ENCODE results near the gene RXFP1.
A peak's percentile ranks its signal among the peaks of the same experiment; 100 is the strongest.

The RXFP1 gene

DNA sequence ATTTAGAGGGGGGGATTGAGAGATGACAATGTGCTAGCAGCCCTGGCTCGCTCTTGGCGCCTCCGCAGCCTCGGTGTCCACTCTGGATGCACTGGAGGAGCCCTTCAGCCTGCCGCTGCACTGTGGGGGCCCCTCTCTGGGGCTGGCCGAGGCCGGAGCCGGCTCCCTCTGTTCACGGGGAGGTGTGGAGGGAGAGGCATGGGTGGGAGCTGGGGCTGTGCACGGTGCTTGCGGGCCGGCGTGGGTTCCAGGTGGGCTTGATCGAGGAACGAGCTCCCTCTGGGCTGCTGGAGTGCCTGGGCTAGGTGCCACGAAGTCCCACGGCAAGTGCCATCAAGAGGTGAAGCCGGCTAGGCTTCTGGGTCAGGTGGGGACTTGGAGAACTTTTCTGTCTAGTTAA is 143.1 kb downstream of the RXFP1 start:
- no peak overlapping the region for H3K4me3 ChIP-seq (ENCODE audit: insufficient read depth, low read depth, low read length)
- H3K4me1 ChIP-seq (ENCODE audit: control insufficient read depth, insufficient read depth, low read length), result peaks cover 4% of the 10 kb centered on the region
- H3K36me3 ChIP-seq (ENCODE audit: control insufficient read depth, insufficient read depth, low read length), result no peaks in the 10 kb centered on the region
- H3K9me3 ChIP-seq (ENCODE audit: control insufficient read depth, low read length), result no peaks in the 10 kb centered on the region
- no peak overlapping the region for H3K27ac ChIP-seq (ENCODE audit: insufficient read depth, low read depth, low read length, poor library complexity, severe bottlenecking)
- 96 to 97% methylated on average over 18 of the region's 18 CpGs for WGBS, 2 experiments
- H3K27me3 ChIP-seq (ENCODE audit: control insufficient read depth, insufficient read depth, low read length, poor library complexity, severe bottlenecking), result no peaks in the 10 kb centered on the region

- no peaks in the 10 kb centered on the region for H3K27me3 ChIP-seq (ENCODE audit: control insufficient read depth, insufficient read depth, low read length, poor library complexity, severe bottlenecking)
- peaks cover 4% of the 10 kb centered on the region for H3K4me1 ChIP-seq (ENCODE audit: control insufficient read depth, insufficient read depth, low read length)
- H3K36me3 ChIP-seq (ENCODE audit: control insufficient read depth, insufficient read depth, low read length), result no peaks in the 10 kb centered on the region
- no peak overlapping the region for H3K27ac ChIP-seq (ENCODE audit: insufficient read depth, low read depth, low read length, poor library complexity, severe bottlenecking)
- no peaks in the 10 kb centered on the region for H3K9me3 ChIP-seq (ENCODE audit: control insufficient read depth, low read length)
- H3K4me3 ChIP-seq (ENCODE audit: insufficient read depth, low read depth, low read length), result no peak overlapping the region
- WGBS, 2 experiments, result 94 to 99% methylated on average over 2 of the region's 2 CpGs
Observed at GRCh38 chr4:158666892-158667291, 145.2 kb downstream of the RXFP1 start.

DNA sequence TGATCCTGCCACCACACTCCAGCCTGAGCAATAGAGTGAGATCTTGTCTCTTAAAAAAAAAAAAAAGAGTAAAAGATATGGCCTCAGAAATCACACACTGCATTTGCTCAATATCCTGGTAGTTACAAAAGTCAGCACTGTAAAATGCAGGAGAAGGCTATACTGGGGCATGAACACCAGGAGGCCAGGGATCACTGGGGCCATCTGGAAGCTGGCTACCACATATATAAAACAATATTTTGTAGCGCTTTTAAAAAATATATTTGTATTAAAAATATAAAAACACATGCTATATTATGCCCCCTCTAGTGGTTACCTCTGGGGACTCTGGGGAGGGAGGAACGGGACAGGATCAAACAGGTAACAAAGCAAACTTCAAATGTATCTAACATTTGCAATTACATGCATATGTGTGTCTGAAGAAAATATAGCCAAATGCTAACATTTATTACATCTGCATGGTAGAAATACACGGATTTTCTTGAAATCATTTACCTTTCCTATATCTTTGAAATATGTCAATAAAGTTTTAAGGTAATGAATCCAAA is 146.0 kb downstream of the RXFP1 start:
- Histone ChIP-seq H3K27ac (ENCODE audit: insufficient read depth, low read depth, low read length, poor library complexity, severe bottlenecking) (no peak overlapping the region), H3K27me3 (ENCODE audit: control insufficient read depth, insufficient read depth, low read length, poor library complexity, severe bottlenecking) (no peaks in the 10 kb centered on the region), H3K9me3 (ENCODE audit: control insufficient read depth, low read length) (no peaks in the 10 kb centered on the region), H3K36me3 (ENCODE audit: control insufficient read depth, insufficient read depth, low read length) (no peaks in the 10 kb centered on the region), H3K4me3 (ENCODE audit: insufficient read depth, low read depth, low read length) (no peak overlapping the region), H3K4me1 (ENCODE audit: control insufficient read depth, insufficient read depth, low read length) (peaks cover 4% of the 10 kb centered on the region)
- WGBS, 2 experiments, result 30% methylated on average over 2 of the region's 3 CpGs; no CpG with 5 or more reads in 1 of the 2 experiments

- no peak overlapping the region for H3K4me3 ChIP-seq (ENCODE audit: insufficient read depth, low read depth, low read length)
- H3K36me3 ChIP-seq (ENCODE audit: control insufficient read depth, insufficient read depth, low read length), result no peaks in the 10 kb centered on the region
- WGBS, 2 experiments, result 95 to 97% methylated on average over 7 of the region's 7 CpGs
- H3K4me1 ChIP-seq (ENCODE audit: control insufficient read depth, insufficient read depth, low read length), result peaks cover 4% of the 10 kb centered on the region
- H3K27me3 ChIP-seq (ENCODE audit: control insufficient read depth, insufficient read depth, low read length, poor library complexity, severe bottlenecking), result no peaks in the 10 kb centered on the region
- no peak overlapping the region for H3K27ac ChIP-seq (ENCODE audit: insufficient read depth, low read depth, low read length, poor library complexity, severe bottlenecking)
- H3K9me3 ChIP-seq (ENCODE audit: control insufficient read depth, low read length), result no peaks in the 10 kb centered on the region
Observed at GRCh38 chr4:158669310-158669709, 147.6 kb downstream of the RXFP1 start.

DNA sequence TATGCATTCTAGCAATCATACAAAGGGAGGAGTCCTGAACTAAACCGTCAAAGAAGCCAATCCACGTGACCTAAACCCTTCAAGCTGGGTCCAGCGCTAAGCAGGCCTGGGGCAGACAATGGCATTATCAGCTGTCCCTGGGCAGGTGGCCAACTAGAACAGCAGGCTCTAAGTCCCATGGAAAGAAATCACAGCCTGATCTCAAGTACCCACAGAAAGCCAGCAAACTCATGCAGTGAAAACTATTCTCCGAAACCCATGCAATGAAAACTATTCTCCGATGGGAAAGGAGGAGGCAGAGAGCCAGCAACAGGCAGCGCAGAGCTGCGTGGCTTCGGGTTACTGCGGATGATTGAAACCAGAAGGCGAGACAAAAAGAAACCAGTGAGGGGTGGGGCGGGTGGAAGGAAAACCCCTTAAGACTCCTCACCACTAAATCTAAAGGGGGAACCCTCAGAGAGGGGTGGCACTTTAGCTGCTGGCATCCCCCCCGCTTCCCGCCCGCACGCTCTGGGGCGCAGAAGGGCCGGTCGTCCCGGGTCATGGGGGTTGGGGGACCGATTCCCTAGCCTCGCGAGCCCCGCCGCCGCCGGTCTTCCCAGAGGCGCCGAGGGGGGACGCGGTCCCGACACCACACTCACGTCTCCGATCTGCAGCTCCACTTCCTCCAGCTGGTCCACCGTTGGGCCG is 149.4 kb downstream of the RXFP1 start:
- no peaks in the 10 kb centered on the region for H3K27me3 ChIP-seq (ENCODE audit: control insufficient read depth, insufficient read depth, low read length, poor library complexity, severe bottlenecking)
- WGBS, 2 experiments, result 0% methylated on average over 35 of the region's 35 CpGs
- peaks cover 4% of the 10 kb centered on the region for H3K4me1 ChIP-seq (ENCODE audit: control insufficient read depth, insufficient read depth, low read length)
- no peaks in the 10 kb centered on the region for H3K9me3 ChIP-seq (ENCODE audit: control insufficient read depth, low read length)
- peak overlapping the region; percentile 93 for H3K27ac ChIP-seq (ENCODE audit: insufficient read depth, low read depth, low read length, poor library complexity, severe bottlenecking)
- H3K36me3 ChIP-seq (ENCODE audit: control insufficient read depth, insufficient read depth, low read length), result no peaks in the 10 kb centered on the region
- peak overlapping the region; percentile 97 for H3K4me3 ChIP-seq (ENCODE audit: insufficient read depth, low read depth, low read length)

DNA sequence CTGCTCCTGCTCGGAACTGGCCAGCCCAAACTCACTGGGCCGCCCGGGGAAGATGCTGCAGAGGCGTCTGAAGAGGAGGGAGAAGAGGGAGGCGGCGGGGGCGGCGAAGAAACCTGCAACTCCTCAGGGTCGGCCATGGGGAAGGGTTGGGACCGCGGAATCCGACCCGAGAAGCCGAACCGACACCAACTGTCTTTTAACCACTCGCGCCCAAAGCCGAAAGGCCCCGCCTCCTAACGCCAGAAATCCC is 149.9 kb downstream of the RXFP1 start, which contains the start of gene C4orf46:
Gene C4orf46 (minus strand): TSS at position 223 of the 250 bp plus-strand sequence. CDS start 86 bp downstream, at position 137.
- H3K27ac ChIP-seq (ENCODE audit: insufficient read depth, low read depth, low read length, poor library complexity, severe bottlenecking), result peak within 1 kb of the TSS; percentile 93
- 0 to 1% methylated on average over 20 of the region's 20 CpGs for WGBS, 2 experiments
- H3K27me3 ChIP-seq (ENCODE audit: control insufficient read depth, insufficient read depth, low read length, poor library complexity, severe bottlenecking), result no peaks in the 10 kb centered on the region
- H3K4me3 ChIP-seq (ENCODE audit: insufficient read depth, low read depth, low read length), result peak within 1 kb of the TSS; percentile 97
- H3K36me3 ChIP-seq (ENCODE audit: control insufficient read depth, insufficient read depth, low read length), result no peaks in the 10 kb centered on the region
- no peaks in the 10 kb centered on the region for H3K9me3 ChIP-seq (ENCODE audit: control insufficient read depth, low read length)
- peaks cover 4% of the 10 kb centered on the region for H3K4me1 ChIP-seq (ENCODE audit: control insufficient read depth, insufficient read depth, low read length)

- Histone ChIP-seq H3K27ac (ENCODE audit: insufficient read depth, low read depth, low read length, poor library complexity, severe bottlenecking) (peak within 1 kb of the TSS; percentile 93), H3K27me3 (ENCODE audit: control insufficient read depth, insufficient read depth, low read length, poor library complexity, severe bottlenecking) (no peaks in the 10 kb centered on the region), H3K36me3 (ENCODE audit: control insufficient read depth, insufficient read depth, low read length) (no peaks in the 10 kb centered on the region), H3K4me3 (ENCODE audit: insufficient read depth, low read depth, low read length) (peak within 1 kb of the TSS; percentile 97), H3K4me1 (ENCODE audit: control insufficient read depth, insufficient read depth, low read length) (peaks cover 4% of the 10 kb centered on the region), H3K9me3 (ENCODE audit: control insufficient read depth, low read length) (no peaks in the 10 kb centered on the region)
- WGBS, 2 experiments, result 1% methylated on average over 60 of the region's 60 CpGs
Observed at GRCh38 chr4:158671915-158672806, 150.5 kb downstream of the RXFP1 start, which contains the start of gene ETFDH. ETFDH (plus strand) TSS chr4:158672296; CDS start chr4:158672457, 161 bp downstream.

DNA sequence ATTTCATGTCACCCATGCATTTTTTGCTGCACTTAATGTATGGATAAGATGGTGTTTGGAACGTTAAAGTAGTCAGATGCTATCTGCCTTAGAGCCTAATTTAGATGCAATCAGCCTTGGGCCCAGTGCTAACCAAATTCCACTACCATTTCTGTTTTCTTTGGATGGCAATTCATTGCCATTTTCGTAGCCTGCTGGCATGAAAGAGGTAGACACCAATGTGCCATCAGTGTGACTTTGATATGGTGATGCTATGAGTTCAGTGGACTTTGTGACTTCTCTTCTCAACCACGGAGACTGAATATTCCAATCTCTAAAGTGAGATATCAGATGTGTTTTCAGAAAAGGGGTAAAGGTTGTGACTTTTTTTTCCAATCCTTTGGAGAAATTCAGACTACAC is 152.0 kb downstream of the RXFP1 start:
- no peaks in the 10 kb centered on the region for H3K36me3 ChIP-seq (ENCODE audit: control insufficient read depth, insufficient read depth, low read length)

DNA sequence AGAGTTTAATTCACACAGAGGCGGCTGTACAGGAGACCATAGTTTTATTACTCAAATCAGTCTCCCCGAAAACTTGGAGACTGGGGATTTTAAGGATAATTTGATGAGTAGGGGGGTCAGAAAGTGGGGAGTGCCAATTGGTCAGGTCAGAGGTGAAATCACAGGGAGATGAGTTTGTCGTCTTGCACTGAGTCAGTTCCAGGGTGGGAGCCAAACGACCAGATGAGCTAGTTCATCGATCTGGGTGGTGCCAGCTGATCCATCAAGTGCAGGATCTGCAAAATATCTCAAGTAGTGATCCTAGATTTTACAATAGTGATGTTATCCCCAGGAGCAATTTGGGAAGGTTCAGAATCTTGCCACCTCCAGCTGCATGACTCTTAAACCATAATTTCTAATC is 154.4 kb downstream of the RXFP1 start:
- Histone ChIP-seq H3K27me3 (ENCODE audit: control insufficient read depth, insufficient read depth, low read length, poor library complexity, severe bottlenecking) (no peaks in the 10 kb centered on the region), H3K36me3 (ENCODE audit: control insufficient read depth, insufficient read depth, low read length) (no peaks in the 10 kb centered on the region), H3K9me3 (ENCODE audit: control insufficient read depth, low read length) (no peaks in the 10 kb centered on the region), H3K4me1 (ENCODE audit: control insufficient read depth, insufficient read depth, low read length) (no peaks in the 10 kb centered on the region), H3K27ac (ENCODE audit: insufficient read depth, low read depth, low read length, poor library complexity, severe bottlenecking) (no peak overlapping the region), H3K4me3 (ENCODE audit: insufficient read depth, low read depth, low read length) (no peak overlapping the region)
- WGBS, 2 experiments, result 91 to 95% methylated on average over 5 of the region's 5 CpGs

More for the DNA sequence above, 152.0 kb downstream of the RXFP1 start:
- Histone ChIP-seq H3K9me3 (ENCODE audit: control insufficient read depth, low read length) (no peaks in the 10 kb centered on the region), H3K4me1 (ENCODE audit: control insufficient read depth, insufficient read depth, low read length) (peaks cover 4% of the 10 kb centered on the region), H3K4me3 (ENCODE audit: insufficient read depth, low read depth, low read length) (no peak overlapping the region), H3K27me3 (ENCODE audit: control insufficient read depth, insufficient read depth, low read length, poor library complexity, severe bottlenecking) (no peaks in the 10 kb centered on the region), H3K27ac (ENCODE audit: insufficient read depth, low read depth, low read length, poor library complexity, severe bottlenecking) (no peak overlapping the region)
- 87 to 93% methylated on average over 3 of the region's 3 CpGs for WGBS, 2 experiments

DNA sequence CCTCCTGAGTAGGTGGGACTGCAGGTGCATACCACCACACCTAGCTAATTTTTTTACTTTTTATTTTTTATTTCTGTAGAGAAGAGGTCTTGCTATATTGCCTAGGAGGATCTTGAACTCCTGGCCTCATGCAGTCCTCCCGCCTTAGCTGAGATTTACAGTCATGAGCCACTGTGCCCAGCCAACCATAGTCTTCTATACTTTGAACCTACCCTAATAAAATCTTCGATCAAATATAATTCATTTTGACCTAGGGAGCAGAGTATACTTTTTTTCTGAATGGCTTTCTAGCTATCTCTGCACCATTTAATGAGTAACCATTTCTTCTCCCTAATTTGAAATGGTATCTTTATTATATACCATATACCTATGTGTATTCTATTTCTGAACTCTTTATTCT is 157.1 kb downstream of the RXFP1 start:
- 94 to 96% methylated on average over 1 to 2 of the region's 2 CpGs for WGBS, 2 experiments

More for the DNA sequence above, 157.1 kb downstream of the RXFP1 start:
- H3K4me3 ChIP-seq (ENCODE audit: insufficient read depth, low read depth, low read length), result no peak overlapping the region
- H3K27ac ChIP-seq (ENCODE audit: insufficient read depth, low read depth, low read length, poor library complexity, severe bottlenecking), result no peak overlapping the region
- H3K4me1 ChIP-seq (ENCODE audit: control insufficient read depth, insufficient read depth, low read length), result no peaks in the 10 kb centered on the region
- no peaks in the 10 kb centered on the region for H3K36me3 ChIP-seq (ENCODE audit: control insufficient read depth, insufficient read depth, low read length)
- H3K27me3 ChIP-seq (ENCODE audit: control insufficient read depth, insufficient read depth, low read length, poor library complexity, severe bottlenecking), result no peaks in the 10 kb centered on the region
- H3K9me3 ChIP-seq (ENCODE audit: control insufficient read depth, low read length), result no peaks in the 10 kb centered on the region

Measured in ectodermal cell (in vitro differentiated cells).